GM19455 (cell line): Measurements from ENCODE around the gene DNALI1.
A peak's percentile ranks its signal among the peaks of the same experiment; 100 is the strongest.
"Not testable (repeated sequence)": the region's sequence is repeated elsewhere in the genome, so short reads cannot be mapped to it uniquely, and the experiment has no call there.

Source experiments
- ATAC-seq: cut with Tn5 transposase; IDR thresholded peaks from one replicate; pipeline ENCODE4 v1.9.1; 2021; ENCODE audit not compliant: unreplicated experiment

The DNALI1 gene

GRCh38 chr1:37553927-37554808 is 2.6 kb upstream of the DNALI1 start, which contains the start of gene SNIP1:
Gene SNIP1 (minus strand): TSS chr1:37554293. CDS start chr1:37554229, 64 bp downstream.
- ATAC-seq, result peak; percentile 81

- ATAC-seq, result no peak
These were observed 662 bp downstream of the DNALI1 start for GRCh38 chr1:37557402-37557801.

GRCh38 chr1:37558411-37558810 is 1.7 kb downstream of the DNALI1 start:
- no peak for ATAC-seq

- ATAC-seq, result no peak
These were observed 2.3 kb downstream of the DNALI1 start for GRCh38 chr1:37559080-37559479.

- not testable (repeated sequence) for ATAC-seq
These were observed 3.2 kb downstream of the DNALI1 start for GRCh38 chr1:37559957-37560379.

GRCh38 chr1:37560401-37561132 is 3.8 kb downstream of the DNALI1 start:
- no peak for ATAC-seq

GRCh38 chr1:37561133-37562132 is 4.7 kb downstream of the DNALI1 start:
- ATAC-seq, result no peak

- no peak for ATAC-seq
These were observed 6.2 kb downstream of the DNALI1 start for GRCh38 chr1:37562984-37563383.

- ATAC-seq, result no peak
These were observed 8.2 kb downstream of the DNALI1 start for GRCh38 chr1:37564892-37565291.

GRCh38 chr1:37567023-37567422 is 10.3 kb downstream of the DNALI1 start:
- no peak for ATAC-seq

- no peak for ATAC-seq
These were observed 14.0 kb downstream of the DNALI1 start for GRCh38 chr1:37570528-37571334.

GRCh38 chr1:37574834-37575480 is 18.2 kb downstream of the DNALI1 start:
- ATAC-seq, result no peak

- ATAC-seq, result no peak
These were observed 19.0 kb downstream of the DNALI1 start for GRCh38 chr1:37575692-37576091.

- not testable (repeated sequence) for ATAC-seq
These were observed 27.8 kb downstream of the DNALI1 start for GRCh38 chr1:37584544-37584943.

GRCh38 chr1:37588939-37589338 is 32.2 kb downstream of the DNALI1 start:
- no peak for ATAC-seq

- ATAC-seq, result no peak
These were observed 37.0 kb downstream of the DNALI1 start for GRCh38 chr1:37593726-37594125.

GRCh38 chr1:37595440-37596181 is 38.9 kb downstream of the DNALI1 start, which contains the start of gene GNL2:
Gene GNL2 (minus strand): TSS chr1:37595937. CDS start chr1:37595822, 115 bp downstream.
- peak; percentile 92 for ATAC-seq

- peak; percentile 20 for ATAC-seq
These were observed 39.5 kb downstream of the DNALI1 start for GRCh38 chr1:37596182-37596667.
